DMS53 treated with DMSO at 0.1 percent for 48 hours (cell line): ENCODE measurements around the gene MAD1L1.
"Not testable (repeated sequence)": the region's sequence is repeated elsewhere in the genome, so short reads cannot be mapped to it uniquely, and the experiment has no call there.

Experiments used
- DNase-seq: peaks from one replicate; lab custom pipeline; 2025; ENCODE audit not compliant: unreplicated experiment; lab: John Stamatoyannopoulos, UW

The MAD1L1 gene

DNA sequence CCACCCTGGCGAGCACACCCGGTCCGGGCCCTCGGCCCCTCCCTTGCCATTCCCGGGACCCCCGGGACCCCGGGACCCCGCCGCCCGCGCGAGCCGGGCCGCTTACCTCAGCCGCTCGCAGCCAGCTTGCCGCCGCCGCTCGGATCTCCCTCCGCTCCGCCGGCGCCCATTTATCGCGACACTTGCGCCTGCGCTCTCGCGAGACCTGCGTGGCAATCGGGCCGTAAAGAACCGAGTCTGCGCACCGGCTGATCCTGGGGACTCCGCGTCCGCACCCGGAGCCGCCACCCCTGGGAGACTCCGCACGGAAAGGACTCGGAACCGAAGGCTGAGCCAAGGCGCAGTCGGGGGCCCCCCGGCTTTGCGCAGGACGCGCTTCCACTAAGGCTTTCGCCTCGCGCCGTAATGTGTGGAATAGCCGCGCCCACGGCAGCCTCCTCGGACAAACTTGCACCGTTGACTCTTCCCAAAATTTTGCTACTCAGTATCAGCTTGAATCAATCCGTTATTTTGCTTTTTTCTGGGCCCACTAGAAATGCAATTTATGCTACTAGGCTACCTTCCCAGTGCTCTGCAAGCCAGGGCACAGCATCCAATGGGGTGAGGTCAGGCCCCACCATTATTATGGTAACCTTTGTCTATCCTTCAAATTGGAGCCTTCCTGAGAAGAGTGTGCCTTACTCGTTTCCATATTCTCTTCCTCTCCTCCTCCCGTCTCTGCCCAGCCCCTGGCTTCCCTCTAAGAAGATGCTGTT lies at the start of gene MAD1L1:
Gene MAD1L1 (minus strand): TSS at position 180 of the 755 bp plus-strand sequence. CDS start 2,812 bp downstream, outside the sequence.
- DNase-seq = peak; percentile 85

GRCh38 chr7:2282185-2282751 lies 49.5 kb upstream of the MAD1L1 start:
- DNase-seq = no peak

DNA sequence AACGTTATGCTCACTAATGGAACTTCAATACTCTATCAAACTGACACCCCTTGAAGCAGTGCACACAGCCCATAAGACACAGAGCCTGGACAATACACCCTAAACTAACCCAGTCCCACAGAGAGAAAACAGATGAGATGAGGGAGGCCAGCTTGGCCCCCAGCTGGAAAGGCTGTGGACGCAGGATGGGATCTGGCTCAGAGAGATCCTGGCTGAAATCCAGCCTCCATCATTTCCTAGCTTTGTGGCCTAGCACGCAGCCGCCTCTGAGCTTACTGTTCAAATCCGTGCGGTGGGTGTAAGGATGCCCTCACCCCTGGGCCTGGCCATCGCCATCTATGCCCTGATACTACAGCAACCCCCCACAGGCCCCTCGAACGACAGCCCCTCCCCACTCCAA lies 48.8 kb upstream of the MAD1L1 start:
- DNase-seq = no peak

DNA sequence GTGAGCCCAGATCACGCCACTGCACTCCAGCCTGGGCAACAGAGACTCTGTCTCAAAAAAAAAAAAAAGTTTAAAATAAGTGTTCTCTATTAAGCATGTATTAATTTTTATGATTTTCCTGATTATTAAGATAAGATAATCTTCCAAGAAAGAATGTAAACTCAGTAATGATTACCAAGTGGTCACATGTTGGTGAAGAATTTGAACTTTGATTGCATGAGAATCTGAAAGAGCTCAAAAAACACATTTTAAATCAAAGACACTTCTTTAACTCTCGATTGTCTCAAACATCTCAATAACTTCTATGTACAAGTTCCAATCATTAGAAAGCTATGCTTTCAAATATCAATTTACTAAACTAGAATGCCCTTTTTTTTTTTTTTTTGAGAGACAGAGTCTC lies 47.7 kb upstream of the MAD1L1 start:
- no peak for DNase-seq

- no peak for DNase-seq
These were observed 47.2 kb upstream of the MAD1L1 start for GRCh38 chr7:2279896-2280295.

GRCh38 chr7:2278026-2278425 lies 45.3 kb upstream of the MAD1L1 start:
- no peak for DNase-seq

- DNase-seq = no peak
These were observed 43.4 kb upstream of the MAD1L1 start for GRCh38 chr7:2276107-2276506.

- DNase-seq = no peak
These were observed 42.4 kb upstream of the MAD1L1 start for GRCh38 chr7:2275101-2275500.

GRCh38 chr7:2274666-2275065 lies 41.9 kb upstream of the MAD1L1 start:
- DNase-seq = no peak

DNA sequence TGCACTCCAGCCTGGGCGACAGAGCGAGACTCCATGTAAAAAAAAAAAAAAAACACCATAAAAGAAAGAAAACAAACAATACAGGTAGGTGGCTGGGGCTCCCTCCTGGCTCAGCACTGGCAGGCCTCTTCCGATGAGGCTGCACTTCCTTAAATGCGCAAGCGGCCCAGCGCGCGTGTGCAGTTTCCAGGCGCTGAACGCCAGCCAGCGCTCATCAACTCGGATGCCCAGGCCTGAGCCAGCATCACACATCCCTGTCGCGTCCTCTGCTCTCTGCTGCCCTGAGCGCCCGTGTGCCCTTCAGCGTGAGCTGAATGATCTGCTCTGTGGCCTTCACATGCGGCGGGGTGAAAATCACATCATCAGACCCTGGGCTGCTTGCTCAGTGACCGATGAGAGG lies 41.1 kb upstream of the MAD1L1 start:
- no peak for DNase-seq

GRCh38 chr7:2272031-2272430 lies 39.3 kb upstream of the MAD1L1 start:
- DNase-seq = no peak

DNA sequence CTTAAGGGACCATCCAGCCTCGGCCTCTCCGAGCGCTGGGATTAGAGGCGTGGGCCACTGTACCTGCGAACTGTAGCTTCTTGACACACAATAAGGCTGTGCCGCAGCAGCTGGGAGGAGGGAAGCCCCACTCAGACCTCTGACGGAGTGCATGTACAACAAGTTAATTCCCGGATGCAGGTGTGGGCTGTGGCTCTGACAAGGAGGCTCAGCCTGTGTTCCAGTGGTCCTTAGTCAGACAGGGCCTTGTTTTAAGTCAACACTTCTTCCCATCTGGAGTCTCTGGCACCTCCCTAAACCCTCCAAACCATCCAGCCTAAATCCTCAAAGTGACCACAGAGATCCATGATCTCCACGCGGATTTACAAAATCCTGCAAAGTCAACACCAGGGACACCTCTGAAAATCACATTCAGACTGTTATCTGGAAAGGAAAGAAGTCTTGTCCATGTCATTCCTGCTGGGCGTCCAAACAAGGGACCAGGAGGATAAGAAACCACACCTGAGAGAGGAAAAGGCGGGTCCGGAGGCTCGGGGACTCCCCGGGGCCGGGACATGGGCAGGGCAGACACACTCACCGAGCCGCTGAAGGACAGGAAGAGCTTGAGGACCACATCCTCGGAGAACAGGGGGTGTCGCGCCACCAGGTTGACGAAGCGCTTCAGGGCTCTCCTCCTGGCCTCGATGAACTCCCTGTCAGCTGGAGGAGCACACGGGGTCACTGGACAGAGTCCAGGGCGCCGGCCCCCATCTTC lies 38.7 kb upstream of the MAD1L1 start:
- DNase-seq = no peak

GRCh38 chr7:2270495-2270894 lies 37.8 kb upstream of the MAD1L1 start:
- no peak for DNase-seq

DNA sequence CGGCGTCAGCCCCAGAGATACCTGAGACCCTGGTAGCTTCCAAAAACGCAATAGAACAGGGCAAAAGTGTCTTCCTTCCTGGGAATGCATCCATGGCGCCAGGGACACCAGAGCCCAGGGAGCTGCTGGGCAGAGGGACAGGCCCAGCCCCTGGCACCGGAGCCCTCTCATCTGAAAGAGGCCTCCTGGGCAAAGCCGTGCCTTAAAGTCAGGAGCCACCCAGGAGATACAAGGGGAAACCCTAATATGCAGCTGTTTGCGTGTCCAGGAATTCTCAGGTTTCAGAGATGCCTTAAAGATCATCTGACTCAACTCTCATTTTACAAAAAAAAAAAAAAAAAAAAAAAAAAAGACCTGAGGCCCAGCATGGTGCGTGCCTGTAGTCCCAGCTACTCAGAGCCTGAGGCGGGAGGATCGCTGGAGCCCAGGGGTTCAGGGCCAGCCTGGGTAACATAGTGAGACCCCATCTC lies 37.3 kb upstream of the MAD1L1 start:
- no peak for DNase-seq

DNA sequence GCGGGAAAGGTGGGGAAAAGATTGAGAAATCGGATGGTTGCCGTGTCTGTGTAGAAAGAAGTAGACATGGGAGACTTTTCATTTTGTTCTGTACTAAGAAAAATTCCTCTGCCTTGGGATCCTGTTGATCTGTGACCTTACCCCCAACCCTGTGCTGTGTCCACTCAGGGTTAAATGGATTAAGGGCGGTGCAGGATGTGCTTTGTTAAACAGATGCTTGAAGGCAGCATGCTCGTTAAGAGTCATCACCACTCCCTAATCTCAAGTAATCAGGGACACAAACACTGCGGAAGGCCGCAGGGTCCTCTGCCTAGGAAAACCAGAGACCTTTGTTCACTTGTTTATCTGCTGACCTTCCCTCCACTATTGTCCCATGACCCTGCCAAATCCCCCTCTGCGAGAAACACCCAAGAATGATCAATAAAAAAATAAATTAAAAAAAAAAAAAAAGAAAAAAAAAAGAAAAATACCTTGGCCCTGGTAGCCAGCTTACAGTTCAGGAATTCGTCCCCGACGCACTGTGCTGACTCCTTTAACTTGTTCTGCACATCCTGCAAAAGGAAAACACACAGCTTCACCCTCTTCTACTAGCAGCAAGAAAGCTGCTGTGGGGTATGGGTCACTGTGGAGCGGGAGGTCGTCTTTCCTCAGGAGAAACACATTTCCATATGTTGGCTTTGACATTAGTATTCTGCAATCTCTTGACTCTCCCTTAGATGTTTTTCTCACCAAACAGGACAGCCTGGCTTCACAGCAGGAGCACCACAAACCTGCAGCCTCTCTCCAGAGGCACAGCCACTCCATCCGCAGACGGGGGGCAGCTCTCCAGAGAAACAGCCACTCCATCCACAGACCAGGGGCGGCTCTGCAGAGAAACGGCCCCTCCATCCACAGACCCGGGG lies 36.6 kb upstream of the MAD1L1 start:
- DNase-seq = not testable (repeated sequence)

DNA sequence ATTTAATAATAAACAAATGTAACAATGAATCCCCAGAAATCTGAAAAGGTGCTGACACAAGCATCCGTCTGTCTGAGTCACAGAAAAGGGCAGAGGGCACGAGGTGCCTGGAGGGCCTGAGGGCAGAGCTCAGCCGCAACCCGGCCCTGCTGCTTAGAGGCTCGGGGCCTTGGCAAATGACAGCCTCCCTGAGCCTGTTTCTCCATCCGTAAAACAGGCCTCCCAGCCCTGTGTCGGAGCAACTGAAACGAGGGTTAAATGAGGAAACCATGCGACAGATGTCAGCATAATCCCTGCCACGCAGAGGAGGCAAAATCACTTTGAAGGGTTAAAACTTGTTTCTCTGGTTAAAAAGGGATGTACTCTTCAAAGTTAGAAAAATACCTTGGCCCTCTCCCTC lies 34.2 kb upstream of the MAD1L1 start:
- DNase-seq = no peak

GRCh38 chr7:2264158-2264557 lies 31.4 kb upstream of the MAD1L1 start:
- DNase-seq = no peak

DNA sequence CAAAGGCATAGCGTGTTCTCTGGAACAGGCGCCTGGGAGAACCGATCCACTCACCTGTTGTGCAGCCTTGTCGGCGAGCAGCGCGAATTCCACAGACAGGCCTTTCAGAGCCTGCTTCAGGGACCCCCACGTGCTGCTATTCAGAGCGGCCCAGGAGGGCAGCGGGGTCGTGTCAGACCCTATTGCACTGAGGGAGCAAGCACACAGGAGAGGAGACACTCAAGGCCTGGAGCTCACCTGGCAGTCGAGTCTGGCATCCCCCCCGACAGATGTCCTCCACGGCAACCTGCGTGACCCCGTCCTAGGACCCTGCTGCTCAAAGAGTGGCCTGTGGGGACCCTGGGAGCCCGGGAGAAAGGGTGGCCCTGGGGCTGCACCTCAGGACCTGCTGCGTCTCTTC lies 30.4 kb upstream of the MAD1L1 start:
- no peak for DNase-seq

- DNase-seq = no peak
These were observed 28.9 kb upstream of the MAD1L1 start for GRCh38 chr7:2261611-2262010.

- DNase-seq = no peak
These were observed 28.1 kb upstream of the MAD1L1 start for GRCh38 chr7:2260820-2261219.

DNA sequence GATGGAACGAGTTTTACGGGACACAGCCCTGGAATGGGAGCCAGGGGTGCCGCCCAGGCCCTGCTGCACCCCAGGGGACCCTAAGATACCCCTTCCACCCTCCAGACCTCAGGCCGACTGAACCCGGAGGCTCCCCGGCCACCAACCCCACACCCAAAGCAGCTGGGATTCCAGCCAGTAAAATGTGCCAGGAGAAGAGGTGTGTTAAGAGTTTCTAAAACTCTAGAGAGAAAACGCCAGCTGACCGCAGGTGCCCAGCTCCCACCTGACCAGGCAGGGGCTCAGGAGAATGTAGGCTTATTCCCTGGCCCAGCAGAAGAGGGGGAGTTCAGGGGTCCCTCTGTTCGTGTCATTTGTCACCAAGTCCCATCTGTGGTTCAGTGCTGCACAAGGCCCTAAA lies 26.7 kb upstream of the MAD1L1 start:
- no peak for DNase-seq
